Mammary epithelial cell (primary cell): ENCODE results near the gene SIAH3.

ENCODE experiments used
- CTCF ChIP-seq, 2 donors: IDR thresholded peaks in 1 of 2; conservative IDR thresholded peaks in 1 of 2; 2 replicates each; pipeline ENCODE4 v1.5.1; 2011 to 2012; ENCODE audit warnings: inconsistent platforms in 2 of 2, low read length in 2 of 2, mild to moderate bottlenecking in 2 of 2, control low read depth in 1 of 2, low read depth in 1 of 2; ENCODE audit not compliant: insufficient read depth in 1 of 2; ENCODE audit errors: extremely low read depth in 1 of 2
- EZH2 ChIP-seq: IDR thresholded peaks from 2 replicates; pipeline ENCODE4 v1.6.1; 2012; ENCODE audit warnings: low read length, inconsistent platforms, borderline replicate concordance

GRCh38 chr13:45827318-45827717 lies 24.2 kb downstream of the SIAH3 start:
- TF ChIP-seq CTCF (conservative IDR thresholded peaks at IDR 0.05 in 1 of 2, IDR thresholded peaks at IDR 0.05 in 1 of 2; ENCODE audit: extremely low read depth in 1 of 2, insufficient read depth in 1 of 2, low read depth in 1 of 2, low read length in 2 of 2) (no peak), EZH2 (no peak)
